SKM-1 treated with dmso at 0.1 percent for 144 hours (cell line): ENCODE measurements around the gene SLC6A20.

Source experiments
- DNase-seq: peaks from one replicate; lab custom pipeline; 2025; ENCODE audit not compliant: unreplicated experiment; lab: John Stamatoyannopoulos, UW

The SLC6A20 gene

GRCh38 chr3:45779746-45780735 is 16.3 kb downstream of the SLC6A20 start:
- DNase-seq, result no peak

GRCh38 chr3:45778761-45779201 is 17.6 kb downstream of the SLC6A20 start:
- DNase-seq, result no peak

GRCh38 chr3:45777746-45778386 is 18.5 kb downstream of the SLC6A20 start:
- no peak for DNase-seq

GRCh38 chr3:45777111-45777745 is 19.1 kb downstream of the SLC6A20 start:
- DNase-seq, result no peak

GRCh38 chr3:45776611-45777010 is 19.7 kb downstream of the SLC6A20 start:
- no peak for DNase-seq

GRCh38 chr3:45776301-45776595 is 20.1 kb downstream of the SLC6A20 start:
- no peak for DNase-seq

- no peak for DNase-seq
These were observed 20.6 kb downstream of the SLC6A20 start for GRCh38 chr3:45775571-45776300.

GRCh38 chr3:45774581-45775521 is 21.5 kb downstream of the SLC6A20 start:
- no peak for DNase-seq

- no peak for DNase-seq
These were observed 22.5 kb downstream of the SLC6A20 start for GRCh38 chr3:45773714-45774449.

GRCh38 chr3:45773072-45773471 is 23.3 kb downstream of the SLC6A20 start:
- DNase-seq, result no peak

- DNase-seq, result no peak
These were observed 23.8 kb downstream of the SLC6A20 start for GRCh38 chr3:45772341-45773035.

GRCh38 chr3:45771831-45772230 is 24.5 kb downstream of the SLC6A20 start:
- DNase-seq, result no peak

GRCh38 chr3:45771166-45771775 is 25.1 kb downstream of the SLC6A20 start:
- no peak for DNase-seq

GRCh38 chr3:45765958-45766357 is 30.4 kb downstream of the SLC6A20 start:
- DNase-seq, result no peak

- no peak for DNase-seq
These were observed 31.0 kb downstream of the SLC6A20 start for GRCh38 chr3:45765266-45765851.

- DNase-seq, result no peak
These were observed 33.0 kb downstream of the SLC6A20 start for GRCh38 chr3:45763303-45763675.

- DNase-seq, result no peak
These were observed 33.6 kb downstream of the SLC6A20 start for GRCh38 chr3:45762647-45763302.

- DNase-seq, result no peak
These were observed 34.5 kb downstream of the SLC6A20 start for GRCh38 chr3:45761831-45762230.
